NCI-H187 (cell line): ENCODE results near the gene AKAP8L.

Experiments used
- DNase-seq, 2 experiments: peaks; one replicate each; lab custom pipeline; 2025; lab: John Stamatoyannopoulos, UW

The AKAP8L gene

DNA sequence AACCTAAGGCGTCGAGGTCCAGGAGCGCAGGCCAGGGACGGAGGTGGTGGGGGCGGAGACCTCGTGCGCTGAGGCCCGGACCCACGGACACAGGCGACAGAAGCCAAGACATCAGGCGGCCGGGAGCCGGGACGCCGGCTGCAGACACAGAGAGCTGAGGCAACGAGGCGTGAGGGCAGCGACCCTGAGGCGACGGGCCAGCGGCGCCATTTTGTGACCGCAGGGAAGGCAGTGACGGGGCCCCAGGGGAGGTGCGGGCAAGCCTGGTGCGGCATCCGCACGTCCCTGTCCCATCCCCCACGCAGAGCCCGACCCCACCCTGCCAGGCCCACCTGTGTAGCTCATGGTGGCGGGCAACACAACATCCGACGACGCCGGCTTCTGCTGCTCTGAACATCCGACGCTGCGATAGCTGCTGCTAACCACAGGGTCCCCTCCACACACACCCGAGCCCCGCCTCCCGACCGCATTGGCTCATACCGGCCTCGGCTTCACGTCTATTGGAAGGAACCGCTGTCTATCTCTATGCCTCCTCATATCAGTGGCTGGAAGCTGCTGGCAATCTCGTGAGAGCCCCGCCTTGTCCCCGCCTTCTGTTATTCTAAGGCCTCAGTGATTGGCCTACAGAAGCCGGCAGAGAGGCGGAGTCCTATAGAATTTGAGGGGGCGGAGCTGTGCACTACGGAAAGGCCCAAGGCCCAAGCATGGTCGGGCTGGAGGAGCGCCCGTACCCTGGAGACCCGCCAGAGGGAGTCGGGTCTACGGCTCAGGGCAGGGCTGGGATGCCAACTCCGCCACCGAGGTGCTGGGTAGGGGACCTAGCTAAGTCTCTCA is at the start of gene AKAP8L:
AKAP8L (minus strand) TSS at position 410 of the 834 bp plus-strand sequence; CDS start at position 345, 65 bp downstream.
- DNase-seq, result peak; percentile 91 to 92

DNA sequence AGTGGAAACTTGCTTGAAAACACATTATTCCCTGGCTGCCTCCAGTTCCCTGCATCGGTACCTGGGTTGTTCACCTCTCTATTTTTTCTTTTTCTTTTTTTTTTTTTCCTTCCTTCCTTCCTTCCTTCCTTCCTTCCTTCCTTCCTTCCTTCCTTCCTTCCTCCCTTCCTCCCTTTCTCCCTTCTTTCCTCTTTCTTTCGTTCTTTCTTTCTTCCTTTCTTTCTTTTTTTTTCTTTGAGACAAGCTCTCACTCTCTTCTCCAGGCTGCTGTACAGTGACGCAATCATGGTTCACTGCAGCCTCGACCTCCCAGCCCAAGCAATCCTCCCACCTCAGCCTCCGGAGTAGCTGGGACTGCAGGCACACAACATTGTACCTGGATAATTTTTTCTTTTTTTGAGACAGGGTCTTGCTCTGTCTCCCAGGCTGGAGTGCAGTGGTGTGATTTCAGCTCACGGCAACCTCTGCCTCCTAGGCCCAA is 49.0 kb upstream of the AKAP8L start:
- no peak for DNase-seq

GRCh38 chr19:15466851-15467733 is 48.3 kb upstream of the AKAP8L start:
- no peak for DNase-seq

- no peak for DNase-seq
These were observed 45.9 kb upstream of the AKAP8L start, which contains the start of gene RASAL3 for GRCh38 chr19:15464394-15465385. TSS of gene RASAL3 (minus strand) at chr19:15464544. CDS start at chr19:15464358, 186 bp downstream.

- no peak for DNase-seq
These were observed 45.1 kb upstream of the AKAP8L start for GRCh38 chr19:15463861-15464371.

GRCh38 chr19:15461694-15462093 is 42.9 kb upstream of the AKAP8L start:
- DNase-seq, result no peak

- no peak for DNase-seq
These were observed 39.1 kb upstream of the AKAP8L start for GRCh38 chr19:15457701-15458484.

DNA sequence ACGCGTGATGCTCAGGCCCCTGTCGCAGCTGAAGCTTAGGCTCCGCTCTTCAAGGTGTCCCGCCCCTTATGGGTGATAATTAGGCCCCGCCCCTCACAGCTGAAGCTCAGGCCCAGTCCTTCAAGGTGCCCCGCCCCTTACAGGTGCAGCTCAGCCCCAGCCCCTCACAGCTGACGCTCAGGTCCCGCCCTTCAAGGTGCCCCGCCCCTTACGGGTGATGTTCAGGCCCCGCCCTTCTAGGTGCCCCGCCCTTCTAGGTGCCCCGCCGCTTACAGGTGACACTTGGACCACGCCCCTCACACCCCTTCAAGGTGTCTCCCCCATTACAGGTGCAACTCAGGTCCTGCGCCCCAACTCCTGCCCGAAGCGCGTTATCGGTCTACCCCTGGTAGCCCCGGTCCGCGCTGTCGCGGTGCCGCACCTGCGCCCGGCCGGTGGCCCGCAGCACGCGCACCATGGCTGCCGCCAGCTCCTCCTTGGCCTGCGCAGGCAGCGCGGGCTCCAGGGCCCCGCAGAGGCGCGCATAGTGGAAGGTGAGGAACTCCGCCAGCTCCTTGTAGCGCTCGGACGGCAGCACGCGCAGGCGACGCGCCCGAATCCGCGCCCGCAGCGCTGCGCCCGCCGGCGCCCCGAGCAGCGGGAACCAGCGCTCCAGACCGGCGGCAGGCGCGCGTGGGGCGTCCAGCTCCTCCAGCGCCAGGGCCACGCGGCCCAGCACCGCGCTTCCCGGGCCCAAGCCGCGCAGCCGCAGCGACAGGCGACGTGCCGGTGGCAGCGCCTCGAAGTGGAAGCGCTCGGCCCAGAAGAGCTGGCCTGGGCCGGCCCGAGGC is 38.3 kb upstream of the AKAP8L start:
- peak in 1 of 2 experiments; percentile 4 for DNase-seq

GRCh38 chr19:15456441-15456840 is 37.7 kb upstream of the AKAP8L start:
- DNase-seq, result no peak

- no peak for DNase-seq
These were observed 37.2 kb upstream of the AKAP8L start for GRCh38 chr19:15455996-15456395.

DNA sequence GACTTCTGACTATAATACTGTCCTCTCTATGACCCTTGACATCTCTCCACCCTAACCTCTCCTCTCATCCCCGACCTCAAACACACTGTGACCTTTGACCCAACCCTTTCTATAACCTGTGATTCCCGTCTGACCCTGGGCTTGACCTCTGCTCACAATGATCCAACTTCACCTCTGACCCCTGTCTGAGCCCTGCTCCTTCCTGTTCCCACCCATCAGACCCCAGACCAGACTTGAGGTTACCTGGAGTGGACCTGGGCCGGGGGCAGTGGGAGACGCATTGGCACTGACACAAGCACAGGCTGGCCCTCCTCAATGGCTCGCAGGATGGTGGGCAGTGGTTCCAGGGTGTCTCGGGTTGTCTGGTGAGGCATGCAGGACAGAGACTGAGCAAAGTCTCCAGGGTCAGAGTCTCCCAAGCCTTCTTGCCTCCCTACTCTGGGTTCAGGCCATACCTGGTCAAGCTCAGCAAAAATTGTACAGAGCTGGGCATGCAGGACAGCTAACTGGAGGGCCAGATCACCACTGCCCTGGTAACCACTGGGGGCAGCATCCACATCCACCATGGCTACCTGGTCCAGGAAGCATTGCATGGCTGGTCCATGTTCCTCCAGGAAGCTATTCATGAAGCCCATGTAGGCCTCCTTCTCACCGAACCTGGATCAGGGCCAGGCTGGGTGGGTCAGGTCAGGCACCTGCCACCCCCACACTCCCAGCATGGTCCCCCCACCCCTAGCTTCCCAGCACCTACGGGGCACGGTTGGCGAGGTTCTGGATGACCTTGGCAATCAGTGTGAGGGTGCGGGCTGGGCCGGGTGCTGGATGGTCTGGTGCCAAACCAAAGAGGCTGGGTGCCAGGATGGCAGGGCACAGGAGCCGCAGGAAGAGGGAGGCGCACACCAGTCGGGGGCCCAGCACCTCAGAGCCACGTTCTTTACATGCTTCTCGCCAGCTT is 35.4 kb upstream of the AKAP8L start:
- no peak for DNase-seq

- no peak for DNase-seq
These were observed 34.3 kb upstream of the AKAP8L start for GRCh38 chr19:15453091-15453578.

DNA sequence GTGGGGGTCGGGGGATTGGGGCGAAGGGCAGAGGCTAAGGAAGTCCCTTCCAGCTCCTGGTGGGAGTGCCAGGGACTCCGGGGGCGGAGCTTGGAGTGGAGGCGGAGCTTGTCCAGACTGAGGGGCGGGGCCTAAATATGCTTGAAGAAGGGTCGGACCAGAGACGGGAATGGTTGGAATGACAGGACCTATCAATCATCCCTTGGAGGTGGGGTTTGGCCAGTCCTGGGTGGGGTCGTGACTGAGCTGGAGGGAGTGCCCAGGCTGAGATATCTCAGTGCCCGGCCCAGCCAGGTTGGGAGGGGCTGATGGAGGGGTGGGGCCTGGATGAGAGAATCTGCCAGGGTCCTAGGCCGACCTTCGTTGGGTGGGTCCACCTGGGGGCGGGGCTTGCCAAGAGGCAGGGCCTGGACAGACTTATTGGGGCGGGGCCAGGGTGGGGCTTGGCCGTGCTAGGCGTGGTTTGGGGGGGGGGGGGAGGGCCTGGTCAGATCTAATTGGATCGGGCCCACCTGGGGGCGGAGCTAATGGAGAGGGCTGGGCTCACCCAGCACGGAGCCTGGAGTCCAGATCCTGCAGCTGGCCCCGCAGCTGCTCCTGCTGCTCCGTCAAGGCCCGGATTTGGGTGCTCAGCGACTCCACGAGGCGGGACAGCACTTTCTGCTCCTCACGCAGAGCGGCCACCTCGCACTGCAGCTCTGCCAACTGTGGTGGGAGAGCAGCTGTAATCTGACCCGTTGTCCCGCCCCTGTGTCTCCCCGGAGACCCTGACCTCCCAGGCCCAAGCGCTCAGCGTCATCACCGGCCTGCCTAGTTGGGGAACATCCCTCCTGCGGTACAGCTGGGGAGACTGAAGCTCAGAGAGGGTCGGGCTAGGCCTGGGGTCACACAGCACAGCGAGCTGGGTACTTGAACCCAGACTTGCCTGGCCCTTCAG is 33.6 kb upstream of the AKAP8L start:
- DNase-seq, result peak in 1 of 2 experiments; percentile 8

DNA sequence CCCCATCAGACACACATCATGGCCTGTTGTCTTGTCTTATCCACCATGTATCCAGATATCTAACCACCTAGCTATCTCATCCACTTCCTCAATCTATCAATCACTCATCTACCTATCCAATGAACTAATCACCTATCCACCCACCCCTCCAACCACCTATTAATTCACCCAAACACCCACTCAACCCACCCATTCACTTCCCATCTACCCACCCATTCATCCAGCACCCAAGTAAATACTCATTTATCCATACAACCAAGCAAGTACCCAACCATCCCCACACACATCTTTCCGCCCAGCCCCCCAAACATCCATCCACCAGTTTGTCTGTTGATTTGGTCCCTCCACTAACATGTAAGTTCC is 31.7 kb upstream of the AKAP8L start:
- no peak for DNase-seq

DNA sequence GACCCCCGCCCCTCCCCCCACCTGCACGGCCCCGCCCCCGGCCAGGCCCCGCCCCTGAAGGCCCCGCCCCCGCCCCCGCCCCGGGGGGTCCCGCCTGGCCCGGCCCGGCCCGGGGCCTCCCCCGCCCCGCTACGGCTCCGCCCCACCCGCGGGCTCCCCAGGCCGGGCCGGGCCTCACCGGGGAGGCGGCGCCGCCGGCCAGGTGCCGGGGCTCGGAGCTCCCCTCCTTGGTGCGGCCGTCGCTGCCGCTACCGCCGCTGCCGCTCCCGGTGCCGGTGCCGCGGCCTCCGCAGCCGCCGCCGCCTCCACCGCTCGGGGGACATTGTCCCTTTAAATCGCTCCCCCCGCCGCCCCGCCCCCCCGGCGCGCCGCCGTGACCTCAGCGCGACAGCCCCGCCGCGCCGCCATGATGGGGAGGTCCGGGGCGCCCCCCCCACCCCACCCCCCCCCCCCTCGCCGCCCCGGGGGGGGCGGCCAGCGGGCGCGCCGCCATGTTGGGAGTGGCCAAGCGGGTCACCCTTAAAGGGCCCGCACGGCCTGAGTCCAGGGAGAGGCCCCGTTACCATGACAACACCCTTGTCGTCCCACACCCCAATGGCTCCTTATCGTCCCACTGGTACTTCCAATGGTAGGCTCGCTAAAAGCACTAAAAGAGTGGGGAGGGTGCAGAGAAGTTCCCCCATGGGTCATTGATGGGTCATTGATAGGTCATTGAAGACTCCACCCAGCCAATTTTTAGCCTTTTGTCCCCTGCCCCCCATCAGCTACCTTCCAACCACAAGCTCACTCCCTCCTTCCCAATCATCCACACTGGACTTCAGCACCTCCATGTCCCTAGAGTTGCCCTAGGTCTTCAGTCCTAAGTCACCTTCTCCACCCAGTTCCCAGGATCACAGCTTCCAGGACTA is 31.1 kb upstream of the AKAP8L start, which contains the start of gene WIZ:
WIZ (minus strand) TSS at position 337 of the 908 bp plus-strand sequence. CDS start 1,649 bp downstream, outside the sequence.
- peak in 1 of 2 experiments; percentile 38 for DNase-seq
